K562 (cell line): ENCODE results near the gene FAM117B. TPM values are rescaled to one million over a fixed set of nuclear protein-coding genes. Genes with fewer than 3 reads are reported as not detected.

Experiments
- ATAC-seq: fragments of 200-7000 bp; cut with Tn5 transposase; 3 replicates; pipeline ENCODE4 v1.9.1; 2020; ENCODE audit warnings: moderate library complexity
- BruUV-seq: library from RNA; stranded (reverse); fragments of 400-500 nt; replicated peaks from 2 replicates; lab custom pipeline; 2021; lab: Mats Ljungman, UMichigan
- CTCF ChIA-PET: fragments of 300-600 bp; formaldehyde crosslinking; extraction: SDS; loops from one replicate; lab custom pipeline; 2021; ENCODE audit warnings: low intra/inter-chr PET ratio; lab: Yijun Ruan, JAX
- POLR2A ChIA-PET: fragments of 300-600, 350-650 bp; sonication (Branson Sonifier 250); formaldehyde crosslinking; extraction: SDS; loops from one replicate; lab custom pipeline; 2021; ENCODE audit warnings: antibody characterized with exemption, inconsistent platforms; lab: Yijun Ruan, JAX
- DNase-seq, 4 experiments: peaks; one replicate each; pipeline versions ENCODE4 v3.0.0 to v3.0.0-alpha.2; 2011 to 2018; ENCODE audit warnings: low spot score in 3 of 4, mixed read lengths in 3 of 4; ENCODE audit errors: extremely low read depth in 1 of 4
- FAIRE-seq: peaks from 2 replicates; lab custom pipeline; 2011; peaks lifted over from hg19 to GRCh38; lab: Jason Lieb, UNC
- H2AFZ ChIP-seq: 2 replicates; pipeline ENCODE4 v1.6.0; 2011; ENCODE audit warnings: low read depth, low read length, control low read depth, inconsistent platforms
- H3K27ac ChIP-seq: fragments of 200-600 bp; 3 replicates; pipeline ENCODE4 v1.8.0; 2011; ENCODE audit warnings: low read depth, mild to moderate bottlenecking, control low read depth, inconsistent platforms, low read length, moderate library complexity, mixed read lengths; ENCODE audit errors: extremely low read depth
- H3K27me3 ChIP-seq, 2 experiments: fragments of 300-600 bp in 1 of 2; 2 replicates in 1 of 2; 3 replicates in 1 of 2; pipeline versions ENCODE4 v1.6.0 to v1.8.0; 2011; ENCODE audit warnings: inconsistent platforms in 2 of 2, low read length in 2 of 2, mild to moderate bottlenecking in 1 of 2, mixed read lengths in 1 of 2, moderate library complexity in 1 of 2; ENCODE audit not compliant: control insufficient read depth in 2 of 2, insufficient read depth in 2 of 2
- H3K36me3 ChIP-seq: fragments of 300-600 bp; 3 replicates; pipeline ENCODE4 v1.8.0; 2011; ENCODE audit warnings: mild to moderate bottlenecking, low read length, inconsistent platforms; ENCODE audit not compliant: control insufficient read depth, insufficient read depth
- H3K4me1 ChIP-seq, 2 experiments: fragments of 200-600 bp in 1 of 2; replicated peaks in 1 of 2; 2 replicates in 1 of 2; 3 replicates in 1 of 2; pipeline versions ENCODE4 v1.5.1 to v1.8.0; 2011; ENCODE audit warnings: inconsistent platforms in 2 of 2, low read length in 2 of 2, mild to moderate bottlenecking in 1 of 2, mixed read lengths in 1 of 2, moderate library complexity in 1 of 2; ENCODE audit not compliant: control insufficient read depth in 2 of 2, insufficient read depth in 2 of 2
- H3K4me2 ChIP-seq: 2 replicates; pipeline ENCODE4 v1.6.1; 2011; ENCODE audit warnings: low read length, control low read depth, inconsistent platforms, mixed read lengths; ENCODE audit not compliant: insufficient read depth
- H3K4me3 ChIP-seq: fragments of 200-600 bp; sonication (generic), shearing (Covaris generic); 2 replicates; pipeline ENCODE4 v1.5.1; 2016; ENCODE audit warnings: control low read depth, inconsistent platforms
- H3K79me2 ChIP-seq: fragments of 200-600 bp; 3 replicates; pipeline ENCODE4 v1.8.0; 2011; ENCODE audit warnings: low read length, inconsistent platforms; ENCODE audit not compliant: control insufficient read depth, insufficient read depth
- H3K9ac ChIP-seq, 2 experiments: 2 replicates each; pipeline versions ENCODE4 v1.6.0 to v1.6.1; 2011; ENCODE audit warnings: low read depth in 2 of 2, low read length in 2 of 2, control low read depth in 1 of 2, inconsistent platforms in 1 of 2, mild to moderate bottlenecking in 1 of 2, mixed read lengths in 1 of 2; ENCODE audit not compliant: insufficient read depth in 1 of 2
- H3K9me1 ChIP-seq: one replicate; pipeline ENCODE4 v1.6.0; 2011; ENCODE audit warnings: inconsistent platforms, mild to moderate bottlenecking, low read length, moderate library complexity; ENCODE audit not compliant: control insufficient read depth, insufficient read depth
- H3K9me3 ChIP-seq: replicated peaks from 2 replicates; pipeline ENCODE4 v1.5.1; 2011; ENCODE audit warnings: low read depth, low read length, inconsistent platforms; ENCODE audit not compliant: control insufficient read depth, insufficient read depth
- H4K20me1 ChIP-seq: replicated peaks from 2 replicates; pipeline ENCODE4 v1.6.1; 2011; ENCODE audit warnings: low read length, inconsistent platforms, mixed read lengths; ENCODE audit not compliant: control insufficient read depth, insufficient read depth
- CEBPB ChIP-seq: fragments of 450-650 bp; IDR thresholded peaks from 2 replicates; pipeline ENCODE4 v1.6.1; 2016; ENCODE audit warnings: missing genetic modification characterization, missing compliant biosample characterization
- CEBPG ChIP-seq, 3 experiments: fragments of 200-800 bp in 1 of 3; sonication (Bioruptor generic) in 1 of 3; sonication (generic) in 1 of 3; formaldehyde crosslinking in 1 of 3; IDR thresholded peaks in 2 of 3; conservative IDR thresholded peaks in 1 of 3; 2 replicates each; pipeline versions ENCODE4 v1.6.1 to v1.8.0; 2016 to 2022; ENCODE audit warnings: missing compliant biosample characterization in 2 of 3, missing genetic modification characterization in 2 of 3, mild to moderate bottlenecking in 1 of 3, missing genetic modification reagents in 1 of 3
- RBM22 ChIP-seq: fragments of 200-400 bp; formaldehyde crosslinking; IDR thresholded peaks from 2 replicates; pipeline ENCODE4 v1.6.1; 2018; ENCODE audit warnings: low read length, low read depth; ENCODE audit not compliant: poor library complexity, severe bottlenecking
- WGBS: fragments of 100-300 bp; shearing (Covaris generic); methylation state at CpG from one replicate; pipeline ENCODE4 v1.1.6; 2016; ENCODE audit warnings: low coverage, mixed read lengths; ENCODE audit not compliant: insufficient coverage; ENCODE audit errors: missing lambda C conversion rate; 5-methylcytosine and 5-hydroxymethylcytosine counted together
- in situ Hi-C: fragments of 300-500 bp; cut with MboI; formaldehyde crosslinking; loops from 4 replicates; pipeline ENCODE4 v1.15.0; 2018; ENCODE audit warnings: inconsistent platforms, mixed read lengths
- intact Hi-C: fragments of 100-400 bp; cut with micrococcal nuclease; formaldehyde crosslinking; loops from 2 replicates; pipeline ENCODE4 v1.14.2; 2022
- polyA plus RNA-seq, 8 experiments: library from polyadenylated mRNA; depleted of rRNA in 4 of 8; stranded (reverse) in 5 of 8; unstranded in 3 of 8; fragments of >200 nt; fragmentation: Nextera tagmentation in 2 of 8; fragmentation: Illumina TruSeq in 1 of 8; extraction: Ambion mirVana in 2 of 8; extraction: Trizol in 1 of 8; gene quantifications; 2 replicates each; pipeline versions ENCODE4 v1.2.1 to v1.2.3, GENCODE V29; 2011 to 2014; ENCODE audit warnings: inconsistent platforms in 1 of 8, missing spikeins in 1 of 8
- total RNA-seq, 7 experiments: library from RNA; depleted of rRNA in 6 of 7; stranded (reverse); fragments of >200 nt in 6 of 7; fragmentation: Illumina TruSeq in 2 of 7; extraction: Trizol in 2 of 7; gene quantifications; 2 replicates each; pipeline versions ENCODE4 v1.2.1 to v1.2.3, GENCODE V29; 2011 to 2021; ENCODE audit warnings: low replicate concordance in 1 of 7
- TF ChIP-seq, protein P1 (sequence below): fragments of 450-650 bp; formaldehyde crosslinking; IDR thresholded peaks from 2 replicates; pipeline ENCODE4 v1.4.0; 2022; ENCODE audit warnings: mild to moderate bottlenecking, moderate library complexity
- TF ChIP-seq, protein P2 (sequence below): fragments of 450-650 bp; IDR thresholded peaks from 2 replicates; pipeline ENCODE4 v1.6.1; 2018; ENCODE audit not compliant: partially characterized antibody

Gene FAM117B
- total and polyA plus RNA-seq, 9 of the 15 experiments (the other 6 are each of a cell fraction or from before 2014, with no cell fraction given), result 1.6 to 5.2 (median 2.6) TPM

- H3K4me3 ChIP-seq, result no peak overlapping the region
- ChIA-PET POLR2A (no interaction called here), CTCF (no interaction called here)
- no peaks in the 10 kb centered on the region for H4K20me1 ChIP-seq
- H3K4me1 ChIP-seq, result no peaks in the 10 kb centered on the region
- no peak for TF ChIP-seq RBM22
- TF ChIP-seq CEBPB (tag), result 0 out of 2 replicates have a peak, but pooled peaks have one; percentile 36
- TF ChIP-seq, protein P1, sequence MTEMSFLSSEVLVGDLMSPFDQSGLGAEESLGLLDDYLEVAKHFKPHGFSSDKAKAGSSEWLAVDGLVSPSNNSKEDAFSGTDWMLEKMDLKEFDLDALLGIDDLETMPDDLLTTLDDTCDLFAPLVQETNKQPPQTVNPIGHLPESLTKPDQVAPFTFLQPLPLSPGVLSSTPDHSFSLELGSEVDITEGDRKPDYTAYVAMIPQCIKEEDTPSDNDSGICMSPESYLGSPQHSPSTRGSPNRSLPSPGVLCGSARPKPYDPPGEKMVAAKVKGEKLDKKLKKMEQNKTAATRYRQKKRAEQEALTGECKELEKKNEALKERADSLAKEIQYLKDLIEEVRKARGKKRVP (CRISPR knock-in tag), result no peak
- TF ChIP-seq, protein P2, sequence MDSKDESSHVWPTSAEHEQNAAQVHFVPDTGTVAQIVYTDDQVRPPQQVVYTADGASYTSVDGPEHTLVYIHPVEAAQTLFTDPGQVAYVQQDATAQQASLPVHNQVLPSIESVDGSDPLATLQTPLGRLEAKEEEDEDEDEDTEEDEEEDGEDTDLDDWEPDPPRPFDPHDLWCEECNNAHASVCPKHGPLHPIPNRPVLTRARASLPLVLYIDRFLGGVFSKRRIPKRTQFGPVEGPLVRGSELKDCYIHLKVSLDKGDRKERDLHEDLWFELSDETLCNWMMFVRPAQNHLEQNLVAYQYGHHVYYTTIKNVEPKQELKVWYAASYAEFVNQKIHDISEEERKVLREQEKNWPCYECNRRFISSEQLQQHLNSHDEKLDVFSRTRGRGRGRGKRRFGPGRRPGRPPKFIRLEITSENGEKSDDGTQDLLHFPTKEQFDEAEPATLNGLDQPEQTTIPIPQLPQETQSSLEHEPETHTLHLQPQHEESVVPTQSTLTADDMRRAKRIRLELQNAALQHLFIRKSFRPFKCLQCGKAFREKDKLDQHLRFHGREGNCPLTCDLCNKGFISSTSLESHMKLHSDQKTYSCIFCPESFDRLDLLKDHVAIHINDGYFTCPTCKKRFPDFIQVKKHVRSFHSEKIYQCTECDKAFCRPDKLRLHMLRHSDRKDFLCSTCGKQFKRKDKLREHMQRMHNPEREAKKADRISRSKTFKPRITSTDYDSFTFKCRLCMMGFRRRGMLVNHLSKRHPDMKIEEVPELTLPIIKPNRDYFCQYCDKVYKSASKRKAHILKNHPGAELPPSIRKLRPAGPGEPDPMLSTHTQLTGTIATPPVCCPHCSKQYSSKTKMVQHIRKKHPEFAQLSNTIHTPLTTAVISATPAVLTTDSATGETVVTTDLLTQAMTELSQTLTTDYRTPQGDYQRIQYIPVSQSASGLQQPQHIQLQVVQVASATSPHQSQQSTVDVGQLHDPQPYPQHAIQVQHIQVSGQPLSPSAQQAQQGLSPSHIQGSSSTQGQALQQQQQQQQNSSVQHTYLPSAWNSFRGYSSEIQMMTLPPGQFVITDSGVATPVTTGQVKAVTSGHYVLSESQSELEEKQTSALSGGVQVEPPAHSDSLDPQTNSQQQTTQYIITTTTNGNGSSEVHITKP, result no peak
- TF ChIP-seq CEBPG (CRISPR knock-in tag; IDR thresholded peaks at IDR 0.05), result no peak
- peak in 1 of 2 experiments; percentile 21; a peak in 1 of 4 replicates for TF ChIP-seq CEBPG (tag; conservative IDR thresholded peaks at IDR 0.05 in 1 of 2, IDR thresholded peaks at IDR 0.05 in 1 of 2)
- H3K36me3 ChIP-seq, result no peaks in the 10 kb centered on the region
- no peaks in the 10 kb centered on the region for H3K9me3 ChIP-seq
- DNase-seq (no peak), ATAC-seq (no peak), FAIRE-seq (no peak)
- no TSS peak for BruUV-seq
- H2AFZ ChIP-seq, result no peak overlapping the region
- no peak overlapping the region for H3K9ac ChIP-seq
- no peak overlapping the region for H3K4me2 ChIP-seq
- no peaks in the 10 kb centered on the region for H3K27me3 ChIP-seq
- H3K79me2 ChIP-seq, result no peaks in the 10 kb centered on the region
- in situ Hi-C loops (no loop called here), intact Hi-C loops (no loop called here)
- WGBS, result 10% methylated on average over 1 of the region's 1 CpG
- no peaks in the 10 kb centered on the region for H3K9me1 ChIP-seq
- H3K27ac ChIP-seq, result no peak overlapping the region
Observed at GRCh38 chr2:202612145-202612544, 22.6 kb upstream of the FAM117B start.
